ENCODE data around the gene OTUD4. TPM values are rescaled to one million over a fixed set of nuclear protein-coding genes. Genes with fewer than 3 reads are reported as not detected.

The OTUD4 gene
- total RNA-seq, 1 donor from 2014 or later = 37.6 TPM

GRCh38 chr4:145125396-145125795 is 55.0 kb downstream of the OTUD4 start:
- intact Hi-C loops (cut with micrococcal nuclease) = no loop called here
- no peak for TF ChIP-seq CTCF (IDR thresholded peaks at IDR 0.05; ENCODE audit: borderline replicate concordance)
- no peaks in the 10 kb centered on the region for H3K27me3 ChIP-seq (ENCODE audit: low read depth)
- no peak overlapping the region for H3K4me3 ChIP-seq
- no peak overlapping the region for H3K27ac ChIP-seq (replicated peaks)
- no peaks in the 10 kb centered on the region for H3K4me1 ChIP-seq
- DNase-seq = no peak
- H3K36me3 ChIP-seq = peaks cover 92% of the 10 kb centered on the region
- no peaks in the 10 kb centered on the region for H3K9me3 ChIP-seq (replicated peaks)

GRCh38 chr4:145108128-145108527 is 72.3 kb downstream of the OTUD4 start:
- intact Hi-C loops (cut with micrococcal nuclease) = loop anchor here (10.0 kb wide), 1 partner anchor 47 kb away; no protein-coding TSS in a partner anchor
- H3K36me3 ChIP-seq = peaks cover 82% of the 10 kb centered on the region

GRCh38 chr4:145107126-145107525 is 73.3 kb downstream of the OTUD4 start:
- Histone ChIP-seq H3K4me1 (peaks cover 5% of the 10 kb centered on the region), H3K4me3 (no peak overlapping the region), H3K9me3 (replicated peaks) (no peaks in the 10 kb centered on the region), H3K27me3 (ENCODE audit: low read depth) (no peaks in the 10 kb centered on the region), H3K36me3 (peaks cover 72% of the 10 kb centered on the region), H3K27ac (replicated peaks) (no peak overlapping the region)
- no peak for DNase-seq
- intact Hi-C loops (cut with micrococcal nuclease) = loop anchor here (10.0 kb wide), 1 partner anchor 48 kb away; no protein-coding TSS in a partner anchor
- TF ChIP-seq CTCF (IDR thresholded peaks at IDR 0.05; ENCODE audit: borderline replicate concordance) = no peak

More at GRCh38 chr4:145108128-145108527, 72.3 kb downstream of the OTUD4 start:
- H3K27me3 ChIP-seq (ENCODE audit: low read depth) = no peaks in the 10 kb centered on the region
- no peak for DNase-seq
- H3K27ac ChIP-seq (replicated peaks) = no peak overlapping the region
- peaks cover 5% of the 10 kb centered on the region for H3K4me1 ChIP-seq
- no peak overlapping the region for H3K4me3 ChIP-seq
- no peak for TF ChIP-seq CTCF (IDR thresholded peaks at IDR 0.05; ENCODE audit: borderline replicate concordance)
- H3K9me3 ChIP-seq (replicated peaks) = no peaks in the 10 kb centered on the region

GRCh38 chr4:145103496-145103895 is 76.9 kb downstream of the OTUD4 start:
- intact Hi-C loops (cut with micrococcal nuclease) = loop anchor here (10.0 kb wide), 1 partner anchor 51 kb away; no protein-coding TSS in a partner anchor
- Histone ChIP-seq H3K27ac (replicated peaks) (no peak overlapping the region), H3K4me3 (no peak overlapping the region), H3K4me1 (peaks cover 40% of the 10 kb centered on the region), H3K9me3 (replicated peaks) (no peaks in the 10 kb centered on the region), H3K36me3 (peaks cover 36% of the 10 kb centered on the region), H3K27me3 (ENCODE audit: low read depth) (no peaks in the 10 kb centered on the region)
- DNase-seq = no peak
- TF ChIP-seq CTCF (IDR thresholded peaks at IDR 0.05; ENCODE audit: borderline replicate concordance) = no peak

- Histone ChIP-seq H3K4me1 (peaks cover 47% of the 10 kb centered on the region), H3K27me3 (ENCODE audit: low read depth) (no peaks in the 10 kb centered on the region), H3K27ac (replicated peaks) (no peak overlapping the region), H3K36me3 (peaks cover 28% of the 10 kb centered on the region), H3K9me3 (replicated peaks) (no peaks in the 10 kb centered on the region), H3K4me3 (no peak overlapping the region)
- intact Hi-C loops (cut with micrococcal nuclease) = loop anchor here (10.0 kb wide), 1 partner anchor 52 kb away; no protein-coding TSS in a partner anchor
- no peak for DNase-seq
- TF ChIP-seq CTCF (IDR thresholded peaks at IDR 0.05; ENCODE audit: borderline replicate concordance) = no peak
Observed at GRCh38 chr4:145102619-145103018, 77.8 kb downstream of the OTUD4 start.

Data from left ventricle myocardium inferior (tissue), 1 donor.